ENCODE data around the gene CACNB2. TPM values are rescaled to one million over a fixed set of nuclear protein-coding genes. Genes with fewer than 3 reads are reported as not detected.
"Not testable (repeated sequence)": the region's sequence is repeated elsewhere in the genome, so short reads cannot be mapped to it uniquely, and the experiment has no call there.

The CACNB2 gene
- total RNA-seq, 1 experiment from 2014 or later: not detected

DNA sequence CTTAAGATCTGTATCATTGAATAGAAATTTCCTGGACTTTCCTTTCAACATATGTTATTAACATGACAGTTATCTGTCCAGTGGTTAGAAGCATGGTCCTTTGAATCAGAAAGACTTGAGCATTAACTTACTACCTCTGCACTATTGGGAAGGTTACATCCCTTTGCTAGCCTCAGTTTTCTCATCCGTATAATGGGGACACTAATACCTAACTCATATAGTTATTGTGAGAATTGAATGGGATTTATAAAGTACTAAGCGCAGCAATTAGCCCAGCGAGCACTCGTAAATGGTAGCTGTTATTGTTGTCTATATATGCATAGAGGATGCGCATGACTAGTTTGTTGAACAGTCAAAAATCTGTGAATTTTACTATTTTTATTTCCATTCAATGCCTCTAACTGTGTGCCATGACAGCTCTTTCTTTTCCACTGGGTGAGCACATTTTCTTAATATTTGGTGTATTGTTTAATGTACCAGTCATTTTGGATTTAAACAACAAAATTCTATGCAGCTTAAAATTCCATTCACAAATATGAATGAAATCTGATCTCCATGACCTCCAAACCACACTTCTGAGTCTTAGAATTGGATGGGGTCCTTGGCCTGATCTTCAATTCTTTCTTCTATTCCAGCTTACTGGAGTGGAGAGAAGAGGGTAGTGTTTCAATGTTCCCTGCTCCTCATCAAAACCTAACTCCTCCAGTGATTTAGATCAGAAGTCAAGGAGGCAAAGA is 65.0 kb downstream of the CACNB2 start:
- Histone ChIP-seq H3K4me3 (no peak overlapping the region), H3K9me3 (ENCODE audit: insufficient read depth, low read depth) (no peaks in the 10 kb centered on the region), H2AFZ (no peak overlapping the region), H3F3A (ENCODE audit: insufficient read depth, low read depth) (no peaks in the 10 kb centered on the region), H3K27ac (no peak overlapping the region), H3K36me3 (ENCODE audit: low read depth) (no peaks in the 10 kb centered on the region), H3K79me2 (ENCODE audit: low read depth) (no peaks in the 10 kb centered on the region), H3K27me3 (ENCODE audit: insufficient read depth, low read depth) (no peaks in the 10 kb centered on the region), H3K4me2 (no peak overlapping the region), H4K20me1 (ENCODE audit: insufficient read depth) (no peaks in the 10 kb centered on the region), H3K9me2 (ENCODE audit: insufficient read depth) (no peaks in the 10 kb centered on the region), H3K4me1 (replicated peaks; ENCODE audit: insufficient read depth) (no peaks in the 10 kb centered on the region)
- BruUV-seq (replicated peaks): no TSS peak
- intact Hi-C loops (cut with micrococcal nuclease; ENCODE audit: unreplicated experiment): no loop called here
- ChIA-PET CTCF (no interaction called here), POLR2A (ENCODE audit: unreplicated experiment) (no interaction called here)
- DNase-seq: no peak
- TF ChIP-seq, protein P1, sequence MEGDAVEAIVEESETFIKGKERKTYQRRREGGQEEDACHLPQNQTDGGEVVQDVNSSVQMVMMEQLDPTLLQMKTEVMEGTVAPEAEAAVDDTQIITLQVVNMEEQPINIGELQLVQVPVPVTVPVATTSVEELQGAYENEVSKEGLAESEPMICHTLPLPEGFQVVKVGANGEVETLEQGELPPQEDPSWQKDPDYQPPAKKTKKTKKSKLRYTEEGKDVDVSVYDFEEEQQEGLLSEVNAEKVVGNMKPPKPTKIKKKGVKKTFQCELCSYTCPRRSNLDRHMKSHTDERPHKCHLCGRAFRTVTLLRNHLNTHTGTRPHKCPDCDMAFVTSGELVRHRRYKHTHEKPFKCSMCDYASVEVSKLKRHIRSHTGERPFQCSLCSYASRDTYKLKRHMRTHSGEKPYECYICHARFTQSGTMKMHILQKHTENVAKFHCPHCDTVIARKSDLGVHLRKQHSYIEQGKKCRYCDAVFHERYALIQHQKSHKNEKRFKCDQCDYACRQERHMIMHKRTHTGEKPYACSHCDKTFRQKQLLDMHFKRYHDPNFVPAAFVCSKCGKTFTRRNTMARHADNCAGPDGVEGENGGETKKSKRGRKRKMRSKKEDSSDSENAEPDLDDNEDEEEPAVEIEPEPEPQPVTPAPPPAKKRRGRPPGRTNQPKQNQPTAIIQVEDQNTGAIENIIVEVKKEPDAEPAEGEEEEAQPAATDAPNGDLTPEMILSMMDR (conservative IDR thresholded peaks at IDR 0.05): no peak
- TF ChIP-seq EZH2 (IDR thresholded peaks at IDR 0.05; ENCODE audit: low read depth): no peak

DNA sequence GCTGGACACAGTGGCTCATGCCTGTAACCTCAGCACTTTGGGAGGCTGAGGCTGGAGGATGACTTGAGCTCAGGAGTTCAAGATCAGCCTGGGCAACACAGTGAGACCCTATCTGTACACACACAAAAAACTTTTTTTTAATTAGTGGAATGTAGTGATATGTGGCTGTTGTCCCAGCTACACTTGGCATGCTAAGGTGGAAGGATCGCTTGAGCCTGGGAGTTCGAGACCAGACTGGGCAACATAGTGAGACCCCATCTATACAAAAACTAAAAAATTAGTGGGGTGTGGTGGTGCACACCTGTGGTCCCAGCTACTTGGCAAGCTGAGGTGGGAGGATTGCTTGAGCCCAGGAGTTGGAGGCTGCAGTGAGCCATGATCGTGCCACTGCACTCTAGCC is 68.0 kb downstream of the CACNB2 start:
- H3K27me3 ChIP-seq (ENCODE audit: insufficient read depth, low read depth); H3K4me1 ChIP-seq (replicated peaks; ENCODE audit: insufficient read depth); intact Hi-C loops (cut with micrococcal nuclease; ENCODE audit: unreplicated experiment); CTCF ChIA-PET; DNase-seq; H3K36me3 ChIP-seq (ENCODE audit: low read depth); BruUV-seq (replicated peaks); H3K79me2 ChIP-seq (ENCODE audit: low read depth); H3F3A ChIP-seq (ENCODE audit: insufficient read depth, low read depth); H3K4me3 ChIP-seq; H3K9me3 ChIP-seq (ENCODE audit: insufficient read depth, low read depth); H3K27ac ChIP-seq; H3K9me2 ChIP-seq (ENCODE audit: insufficient read depth); H4K20me1 ChIP-seq (ENCODE audit: insufficient read depth); POLR2A ChIA-PET (ENCODE audit: unreplicated experiment); H2AFZ ChIP-seq; H3K4me2 ChIP-seq: not testable (repeated sequence)

DNA sequence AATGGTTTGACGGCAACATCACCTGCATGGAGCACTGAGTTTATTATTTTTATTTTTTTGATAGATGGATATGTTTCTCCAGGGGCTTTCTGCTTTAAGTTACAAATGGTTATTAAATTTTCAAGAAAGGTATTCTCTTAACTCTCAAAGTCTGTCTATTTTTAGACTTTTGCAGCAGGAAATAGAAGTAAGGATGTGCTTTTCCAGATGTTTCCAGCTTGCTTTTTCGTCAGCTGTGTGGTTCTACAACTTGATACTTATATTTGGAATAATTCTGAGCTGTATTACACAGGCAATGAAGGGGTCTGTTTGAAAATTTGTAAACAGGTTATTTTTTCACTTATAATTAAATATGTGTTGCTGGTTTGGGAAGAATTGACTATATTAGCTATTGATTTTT is 69.0 kb downstream of the CACNB2 start:
- Histone ChIP-seq H3K4me2 (no peak overlapping the region), H3K79me2 (ENCODE audit: low read depth) (no peaks in the 10 kb centered on the region), H3K27ac (no peak overlapping the region), H3K9me2 (ENCODE audit: insufficient read depth) (no peaks in the 10 kb centered on the region), H3K9me3 (ENCODE audit: insufficient read depth, low read depth) (no peaks in the 10 kb centered on the region), H3F3A (ENCODE audit: insufficient read depth, low read depth) (no peaks in the 10 kb centered on the region), H4K20me1 (ENCODE audit: insufficient read depth) (no peaks in the 10 kb centered on the region), H3K4me3 (no peak overlapping the region), H3K36me3 (ENCODE audit: low read depth) (no peaks in the 10 kb centered on the region), H2AFZ (no peak overlapping the region), H3K4me1 (replicated peaks; ENCODE audit: insufficient read depth) (no peaks in the 10 kb centered on the region), H3K27me3 (ENCODE audit: insufficient read depth, low read depth) (no peaks in the 10 kb centered on the region)
- ChIA-PET POLR2A (ENCODE audit: unreplicated experiment) (interaction anchor here (0.6 kb wide), 1 partner anchor 205 kb away, joined by 4 read pairs; no protein-coding TSS in a partner anchor), CTCF (interaction anchor here (0.6 kb wide), 1 partner anchor 20 kb away, joined by 4 read pairs; no protein-coding TSS in a partner anchor)
- no peak for DNase-seq
- intact Hi-C loops (cut with micrococcal nuclease; ENCODE audit: unreplicated experiment): no loop called here
- no TSS peak for BruUV-seq (replicated peaks)
- TF ChIP-seq, protein P1 (conservative IDR thresholded peaks at IDR 0.05): no peak
- TF ChIP-seq EZH2 (IDR thresholded peaks at IDR 0.05; ENCODE audit: low read depth): no peak

DNA sequence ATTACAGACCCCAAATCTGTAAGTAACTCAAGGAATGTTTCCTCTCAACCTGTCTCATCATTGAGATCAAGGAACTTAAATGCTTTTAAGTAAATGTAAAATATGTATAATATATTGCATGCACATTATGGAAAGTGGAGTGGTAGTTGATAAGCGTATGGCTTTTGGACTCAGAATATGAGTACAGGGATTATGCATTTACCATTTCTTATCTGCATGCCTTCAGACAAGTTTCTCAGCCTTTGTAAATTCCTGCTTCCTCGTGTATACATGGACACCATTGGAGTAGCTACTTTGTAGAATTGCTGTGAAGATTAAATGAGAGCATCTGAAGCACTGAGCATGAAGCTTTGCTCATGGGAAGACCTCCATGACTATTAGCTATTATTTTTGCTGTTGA is 70.5 kb downstream of the CACNB2 start:
- no peaks in the 10 kb centered on the region for H3K36me3 ChIP-seq (ENCODE audit: low read depth)
- H3K79me2 ChIP-seq (ENCODE audit: low read depth): no peaks in the 10 kb centered on the region
- no peaks in the 10 kb centered on the region for H3F3A ChIP-seq (ENCODE audit: insufficient read depth, low read depth)
- no TSS peak for BruUV-seq (replicated peaks)
- no peak overlapping the region for H2AFZ ChIP-seq
- ChIA-PET POLR2A (ENCODE audit: unreplicated experiment) (no interaction called here), CTCF (no interaction called here)
- no peak overlapping the region for H3K27ac ChIP-seq
- DNase-seq: no peak
- H3K27me3 ChIP-seq (ENCODE audit: insufficient read depth, low read depth): no peaks in the 10 kb centered on the region
- no peaks in the 10 kb centered on the region for H3K4me1 ChIP-seq (replicated peaks; ENCODE audit: insufficient read depth)
- no peaks in the 10 kb centered on the region for H3K9me3 ChIP-seq (ENCODE audit: insufficient read depth, low read depth)
- H3K4me2 ChIP-seq: no peak overlapping the region
- intact Hi-C loops (cut with micrococcal nuclease; ENCODE audit: unreplicated experiment): loop anchor here (10.0 kb wide), 1 partner anchor 916 kb away; no protein-coding TSS in a partner anchor
- H3K9me2 ChIP-seq (ENCODE audit: insufficient read depth): no peaks in the 10 kb centered on the region
- H3K4me3 ChIP-seq: no peak overlapping the region
- H4K20me1 ChIP-seq (ENCODE audit: insufficient read depth): no peaks in the 10 kb centered on the region
- no peak for TF ChIP-seq EZH2 (IDR thresholded peaks at IDR 0.05; ENCODE audit: low read depth)
- TF ChIP-seq, protein P1 (conservative IDR thresholded peaks at IDR 0.05): no peak
